NB4 (cell line): ENCODE measurements around the gene DGKD.

Source experiments
- MYC ChIP-seq: IDR thresholded peaks from 2 replicates; pipeline ENCODE4 v1.6.1; 2011; ENCODE audit warnings: low read depth, low read length
- POLR2A ChIP-seq: IDR thresholded peaks from 2 replicates; pipeline ENCODE4 v1.6.1; 2011; ENCODE audit warnings: mild to moderate bottlenecking; ENCODE audit not compliant: insufficient read length; ENCODE audit errors: extremely low read depth
- TF ChIP-seq, protein P1 (sequence below): IDR thresholded peaks from one replicate; pipeline ENCODE4 v1.5.1; 2012; ENCODE audit warnings: low read depth, low read length
- TF ChIP-seq, protein P2 (sequence below): IDR thresholded peaks from 2 replicates; pipeline ENCODE4 v1.6.1; 2011; ENCODE audit warnings: low read depth, low read length

DNA sequence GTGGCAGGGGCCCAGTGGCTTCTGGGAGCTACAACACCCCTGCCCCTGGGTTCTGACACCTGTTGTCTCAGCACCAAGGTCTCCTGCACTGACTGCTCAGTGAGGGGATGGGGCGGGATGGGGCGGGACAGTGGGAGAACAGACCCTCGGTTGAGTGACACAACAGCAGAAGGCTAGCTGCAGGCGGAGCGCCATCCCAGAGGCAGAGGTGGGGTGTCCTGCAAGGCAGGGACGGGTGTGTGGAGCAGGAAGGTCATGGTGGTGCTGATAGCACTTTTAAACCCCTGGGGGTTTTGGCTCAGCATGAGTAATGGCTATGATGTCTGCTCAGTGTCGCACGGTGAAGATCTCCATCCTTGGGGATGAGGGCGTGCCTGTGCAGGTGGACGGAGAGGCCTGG is 105.1 kb downstream of the DGKD start:
- TF ChIP-seq, protein P1, sequence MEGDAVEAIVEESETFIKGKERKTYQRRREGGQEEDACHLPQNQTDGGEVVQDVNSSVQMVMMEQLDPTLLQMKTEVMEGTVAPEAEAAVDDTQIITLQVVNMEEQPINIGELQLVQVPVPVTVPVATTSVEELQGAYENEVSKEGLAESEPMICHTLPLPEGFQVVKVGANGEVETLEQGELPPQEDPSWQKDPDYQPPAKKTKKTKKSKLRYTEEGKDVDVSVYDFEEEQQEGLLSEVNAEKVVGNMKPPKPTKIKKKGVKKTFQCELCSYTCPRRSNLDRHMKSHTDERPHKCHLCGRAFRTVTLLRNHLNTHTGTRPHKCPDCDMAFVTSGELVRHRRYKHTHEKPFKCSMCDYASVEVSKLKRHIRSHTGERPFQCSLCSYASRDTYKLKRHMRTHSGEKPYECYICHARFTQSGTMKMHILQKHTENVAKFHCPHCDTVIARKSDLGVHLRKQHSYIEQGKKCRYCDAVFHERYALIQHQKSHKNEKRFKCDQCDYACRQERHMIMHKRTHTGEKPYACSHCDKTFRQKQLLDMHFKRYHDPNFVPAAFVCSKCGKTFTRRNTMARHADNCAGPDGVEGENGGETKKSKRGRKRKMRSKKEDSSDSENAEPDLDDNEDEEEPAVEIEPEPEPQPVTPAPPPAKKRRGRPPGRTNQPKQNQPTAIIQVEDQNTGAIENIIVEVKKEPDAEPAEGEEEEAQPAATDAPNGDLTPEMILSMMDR, result no peak
- TF ChIP-seq POLR2A, result no peak
- TF ChIP-seq, protein P2, sequence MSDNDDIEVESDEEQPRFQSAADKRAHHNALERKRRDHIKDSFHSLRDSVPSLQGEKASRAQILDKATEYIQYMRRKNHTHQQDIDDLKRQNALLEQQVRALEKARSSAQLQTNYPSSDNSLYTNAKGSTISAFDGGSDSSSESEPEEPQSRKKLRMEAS, result no peak
- TF ChIP-seq MYC, result no peak
